RKO (cell line): ENCODE data around the gene PSG1.
"Not testable (repeated sequence)": the region's sequence is repeated elsewhere in the genome, so short reads cannot be mapped to it uniquely, and the experiment has no call there.

Experiments used
- DNase-seq: peaks from one replicate; pipeline ENCODE4 v3.0.0-alpha.2; 2016; ENCODE audit warnings: low spot score

Gene PSG1

GRCh38 chr19:42881279-42881678 is 1.8 kb upstream of the PSG1 start:
- not testable (repeated sequence) for DNase-seq

GRCh38 chr19:42880621-42881020 is 1.1 kb upstream of the PSG1 start:
- not testable (repeated sequence) for DNase-seq

DNA sequence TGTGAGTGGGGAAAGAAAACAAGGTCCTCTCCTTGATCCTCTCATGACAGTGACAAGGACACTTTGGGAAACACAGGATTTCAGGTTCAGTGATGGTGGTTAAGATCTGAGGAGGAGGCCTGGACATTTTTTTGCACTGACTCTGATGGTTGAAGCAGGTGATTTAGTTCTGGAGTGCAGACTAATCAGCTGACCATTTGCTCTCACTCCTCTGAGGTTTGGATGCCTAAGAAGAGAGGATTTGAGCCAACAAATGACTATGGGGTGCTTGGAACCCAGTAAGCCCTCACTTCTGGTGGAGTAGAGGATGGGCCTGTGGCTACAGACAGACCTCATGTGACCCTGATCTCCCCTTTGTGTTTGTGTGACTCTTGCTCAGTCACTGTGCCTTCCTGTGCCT is 2.9 kb downstream of the PSG1 start:
- DNase-seq: not testable (repeated sequence)

- DNase-seq: not testable (repeated sequence)
These were observed 3.6 kb downstream of the PSG1 start for GRCh38 chr19:42875881-42876280.

- not testable (repeated sequence) for DNase-seq
These were observed 4.4 kb downstream of the PSG1 start for GRCh38 chr19:42874901-42875813.

DNA sequence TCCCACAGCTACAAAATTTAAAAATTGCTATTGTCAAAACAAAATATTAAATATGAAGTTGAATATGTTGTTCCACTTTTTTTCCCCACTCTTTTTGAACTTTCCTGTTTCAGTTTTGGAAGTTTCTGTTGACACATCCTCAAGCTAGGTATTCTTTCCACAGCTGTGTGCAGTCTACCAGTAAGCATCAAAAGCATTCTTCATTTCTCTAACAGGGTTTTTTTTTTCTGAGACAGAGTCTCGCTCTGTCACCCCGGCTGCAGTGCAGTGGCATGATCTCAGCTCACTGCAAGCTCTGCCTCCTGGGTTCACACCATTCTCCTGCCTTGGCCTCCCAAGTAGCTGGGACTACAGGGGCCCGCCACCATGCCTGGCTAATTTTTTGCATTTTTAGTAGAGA is 5.4 kb downstream of the PSG1 start:
- DNase-seq: not testable (repeated sequence)

- no peak for DNase-seq
These were observed 6.9 kb downstream of the PSG1 start for GRCh38 chr19:42872608-42873007.

GRCh38 chr19:42857544-42857867 is 22.0 kb downstream of the PSG1 start:
- no peak for DNase-seq

DNA sequence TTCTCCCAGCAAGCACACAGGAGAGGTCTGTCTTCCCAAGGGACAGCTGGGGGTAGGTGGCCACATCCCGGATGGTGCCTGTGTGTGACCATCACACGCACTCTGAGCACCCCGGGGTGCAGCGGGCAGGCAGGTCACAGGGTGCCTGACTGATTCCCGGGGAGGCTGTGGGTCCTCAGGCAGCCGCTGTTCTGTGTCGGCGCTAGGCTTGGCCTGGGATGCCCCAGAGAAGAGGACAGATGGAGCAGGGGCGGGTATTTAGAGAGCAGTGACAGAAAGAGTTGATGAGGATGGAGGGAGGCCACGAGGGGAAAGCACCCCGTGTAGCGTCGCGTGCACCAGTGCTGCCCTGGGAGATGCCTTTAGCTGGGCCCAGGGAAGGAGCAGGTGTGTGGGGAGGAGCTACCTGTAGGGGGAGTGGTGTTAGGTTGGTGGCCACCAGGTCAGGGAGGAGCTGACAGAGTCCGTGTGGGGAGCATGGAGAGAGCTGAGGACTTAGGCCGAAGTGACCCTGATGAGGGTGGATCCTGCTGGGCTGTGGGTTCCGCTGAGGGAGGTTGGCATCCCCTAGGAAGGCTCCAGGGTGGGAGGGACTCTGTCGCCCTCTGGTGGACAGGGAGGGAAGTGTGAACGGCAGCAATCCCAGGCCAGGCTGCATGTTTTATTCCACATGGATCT is 22.5 kb downstream of the PSG1 start:
- DNase-seq: not testable (repeated sequence)

GRCh38 chr19:42854745-42855144 is 24.8 kb downstream of the PSG1 start:
- not testable (repeated sequence) for DNase-seq

DNA sequence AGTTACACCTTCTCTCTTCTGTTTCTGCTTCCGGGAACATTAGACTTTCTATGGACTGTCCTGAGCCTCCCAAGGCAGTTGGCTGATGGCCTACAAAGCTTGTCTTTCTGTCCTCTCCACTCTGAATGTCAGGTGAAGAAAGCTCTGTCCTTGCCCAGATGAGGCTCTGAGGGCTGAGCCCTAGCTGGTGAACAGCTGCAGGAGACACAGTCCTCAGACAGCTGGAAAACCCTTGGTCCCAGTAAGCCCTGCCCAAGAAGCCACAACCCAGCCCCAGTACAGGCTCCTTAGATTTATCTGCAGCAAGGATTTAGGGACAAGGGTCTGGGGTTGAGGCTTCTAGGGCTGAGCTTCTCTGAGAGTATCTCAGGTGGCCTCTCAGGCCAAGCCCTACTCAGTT is 26.3 kb downstream of the PSG1 start:
- DNase-seq: not testable (repeated sequence)

- DNase-seq: not testable (repeated sequence)
These were observed 26.7 kb downstream of the PSG1 start for GRCh38 chr19:42852821-42853220.

DNA sequence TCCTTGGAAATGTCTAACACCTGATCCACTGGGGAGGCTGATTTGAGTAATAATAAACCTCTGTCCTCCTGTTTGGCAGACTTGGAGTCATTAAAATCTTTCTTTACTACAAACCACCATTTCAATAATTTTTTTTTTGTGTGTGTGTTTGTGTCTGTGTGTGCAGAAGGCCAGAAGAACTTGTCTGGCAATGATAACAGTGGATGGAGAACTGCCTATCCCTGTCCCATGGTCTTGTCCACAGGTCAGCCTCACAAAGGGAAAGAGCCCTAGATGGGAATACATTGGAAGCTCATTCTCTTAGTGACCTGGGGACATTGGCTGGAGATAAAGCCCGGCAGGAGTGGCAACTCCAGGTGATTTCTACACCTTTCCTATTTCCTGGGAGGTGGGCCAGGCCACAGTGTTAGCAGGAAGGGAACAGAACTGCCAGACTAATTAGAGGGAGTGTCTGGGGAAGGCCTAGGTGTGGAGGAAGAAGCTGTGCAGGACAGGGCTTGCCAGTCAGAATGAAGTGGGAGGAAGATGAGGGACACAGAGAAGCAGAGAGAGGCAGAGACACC is 27.7 kb downstream of the PSG1 start:
- DNase-seq: not testable (repeated sequence)

DNA sequence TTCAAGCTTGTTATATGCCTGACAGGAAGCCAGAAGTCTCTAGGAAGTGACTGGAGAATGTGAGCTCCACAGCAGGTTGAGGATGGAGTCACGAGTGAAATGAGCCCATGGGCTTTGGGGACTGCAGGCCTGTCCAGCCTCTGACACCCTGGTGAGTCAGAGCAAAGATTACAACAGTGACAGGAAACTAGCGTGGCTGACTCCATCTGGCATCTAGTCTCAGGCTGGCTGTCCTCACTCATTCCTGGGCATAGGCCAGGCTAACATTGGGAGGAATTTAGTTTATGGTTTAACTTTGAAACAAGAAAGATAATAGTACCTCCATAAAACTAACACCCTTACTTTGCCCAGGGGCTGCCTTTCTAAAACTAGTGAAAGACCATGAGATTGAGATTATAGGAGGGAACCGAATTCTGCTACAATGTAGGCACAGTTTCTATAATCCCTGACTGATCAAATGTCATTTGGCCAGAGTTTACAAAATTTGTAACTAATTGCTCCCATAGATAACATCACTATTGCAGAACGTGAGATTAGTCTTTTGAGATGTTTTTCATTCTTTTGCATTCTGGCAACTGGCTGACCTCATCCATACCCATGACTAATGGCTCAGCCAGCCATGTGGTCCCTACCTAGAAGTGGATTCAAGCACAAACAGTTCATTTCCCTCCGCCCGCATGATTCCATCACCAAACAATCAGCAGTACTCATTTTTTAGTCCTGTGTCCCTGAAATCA is 28.4 kb downstream of the PSG1 start:
- peak; percentile 74 for DNase-seq

DNA sequence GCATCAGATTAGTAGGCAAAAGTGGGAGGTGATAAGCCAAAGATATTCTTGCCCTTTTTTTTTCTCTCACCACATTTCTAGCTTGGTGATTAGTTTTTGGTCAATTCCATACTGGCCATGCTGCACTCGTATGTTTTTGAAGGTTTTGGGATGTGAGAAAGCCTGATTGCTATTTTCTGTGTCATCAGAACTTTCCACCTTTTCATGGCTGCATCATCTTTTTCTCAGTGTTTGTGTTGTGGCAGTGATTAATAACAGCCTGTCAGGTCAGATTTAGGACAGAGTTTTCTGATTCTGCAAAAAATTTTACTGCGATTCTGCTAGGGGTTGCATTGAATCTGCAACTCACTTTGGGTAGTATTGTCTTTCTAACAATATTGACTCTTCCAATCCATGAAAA is 32.9 kb downstream of the PSG1 start:
- no peak for DNase-seq

DNA sequence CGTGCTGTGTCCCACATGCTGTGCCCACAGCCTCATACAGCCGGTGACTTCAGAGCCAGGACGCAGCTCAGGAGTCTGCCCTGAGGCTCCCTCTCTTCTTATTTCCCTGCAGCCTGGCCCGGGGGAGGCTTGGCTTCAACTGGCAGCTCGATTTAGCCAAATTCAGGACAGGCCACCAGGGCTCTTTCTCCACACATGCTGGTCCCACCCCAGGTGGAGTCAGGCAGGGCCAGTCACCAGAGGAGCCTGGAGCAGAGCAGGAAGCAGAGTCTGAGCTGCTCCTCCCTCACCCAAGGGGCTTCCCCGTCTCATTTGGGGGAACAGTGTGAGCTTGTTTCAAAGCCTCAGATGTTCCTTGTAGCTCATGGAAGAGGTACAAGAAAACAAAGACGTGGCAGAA is 35.9 kb downstream of the PSG1 start:
- not testable (repeated sequence) for DNase-seq

- DNase-seq: not testable (repeated sequence)
These were observed 46.6 kb downstream of the PSG1 start for GRCh38 chr19:42832746-42833442.

GRCh38 chr19:42832023-42832680 is 47.4 kb downstream of the PSG1 start:
- DNase-seq: not testable (repeated sequence)

GRCh38 chr19:42831221-42832019 is 48.1 kb downstream of the PSG1 start:
- DNase-seq: no peak

DNA sequence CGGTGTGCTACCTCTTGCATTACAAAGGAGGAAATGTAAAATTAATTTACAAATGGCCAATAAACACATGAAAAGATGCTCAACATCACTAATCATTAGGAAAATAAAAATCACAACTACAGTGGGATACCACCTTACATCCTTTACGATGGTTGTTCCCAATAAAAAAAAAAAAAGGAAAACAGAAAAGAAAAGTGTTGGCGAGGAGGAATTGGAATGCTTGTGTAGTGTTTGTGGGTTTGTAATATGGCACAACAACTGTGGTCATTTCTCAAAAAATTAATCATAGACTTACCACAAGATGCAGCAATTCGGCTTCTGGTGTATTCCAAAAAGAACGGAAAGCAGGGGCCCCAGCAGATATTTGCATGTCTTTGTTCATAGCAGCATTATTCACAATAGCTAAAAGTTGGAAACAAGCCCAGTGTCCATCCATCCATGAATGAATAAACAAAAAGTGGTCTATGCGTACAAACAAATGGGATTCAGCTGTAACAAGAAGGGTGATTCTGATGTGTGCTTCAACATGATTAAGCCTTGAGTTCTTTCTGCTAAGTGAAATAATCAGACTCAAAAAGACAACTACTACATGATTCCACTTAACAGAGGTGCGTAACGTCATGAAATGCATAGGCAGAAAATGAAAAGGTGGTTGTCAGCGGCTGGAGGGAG is 58.1 kb downstream of the PSG1 start:
- not testable (repeated sequence) for DNase-seq
